Stimulated activated CD4-positive, alpha-beta T cell treated with anti-CD3 and anti-CD28 coated beads, Interleukin-2, amount 100 ng/mL, for 4 hours (primary cell): ENCODE data around the gene FAM163B.

ENCODE experiments used
- DNase-seq: peaks from one replicate; pipeline ENCODE4 v3.0.0-alpha.2; 2020; ENCODE audit warnings: low read depth

The FAM163B gene

GRCh38 chr9:133543772-133544467 is 65.3 kb downstream of the FAM163B start:
- no peak for DNase-seq

GRCh38 chr9:133542002-133542401 is 67.2 kb downstream of the FAM163B start:
- DNase-seq, result no peak

- DNase-seq, result no peak
Measured at GRCh38 chr9:133540698-133541025, 68.5 kb downstream of the FAM163B start.

- DNase-seq, result no peak
Measured at GRCh38 chr9:133539991-133540697, 69.0 kb downstream of the FAM163B start.

- no peak for DNase-seq
Measured at GRCh38 chr9:133538851-133539833, 70.0 kb downstream of the FAM163B start.

GRCh38 chr9:133538176-133538575 is 71.0 kb downstream of the FAM163B start:
- no peak for DNase-seq

GRCh38 chr9:133537257-133537656 is 71.9 kb downstream of the FAM163B start:
- no peak for DNase-seq

- no peak for DNase-seq
Measured at GRCh38 chr9:133536536-133536935, 72.7 kb downstream of the FAM163B start.

- DNase-seq, result no peak
Measured at GRCh38 chr9:133536080-133536479, 73.1 kb downstream of the FAM163B start.

- no peak for DNase-seq
Measured at GRCh38 chr9:133535306-133535877, 73.8 kb downstream of the FAM163B start.

- peak; percentile 76 for DNase-seq
Measured at GRCh38 chr9:133534346-133535291, 74.6 kb downstream of the FAM163B start, which contains the start of gene ADAMTSL2. Gene ADAMTSL2, plus strand, starts transcription at chr9:133534704. Its CDS starts 2,009 bp downstream, at chr9:133536713.

- no peak for DNase-seq
Measured at GRCh38 chr9:133533857-133534256, 75.3 kb downstream of the FAM163B start.

- peak; percentile 64 for DNase-seq
Measured at GRCh38 chr9:133532937-133533668, 76.1 kb downstream of the FAM163B start.

GRCh38 chr9:133531293-133531692 is 77.9 kb downstream of the FAM163B start:
- no peak for DNase-seq

GRCh38 chr9:133529874-133530273 is 79.3 kb downstream of the FAM163B start:
- DNase-seq, result no peak

- DNase-seq, result no peak
Measured at GRCh38 chr9:133529457-133529856, 79.7 kb downstream of the FAM163B start.

- DNase-seq, result no peak
Measured at GRCh38 chr9:133528876-133529241, 80.3 kb downstream of the FAM163B start.

GRCh38 chr9:133528001-133528875 is 81.0 kb downstream of the FAM163B start:
- no peak for DNase-seq

- DNase-seq, result no peak
Measured at GRCh38 chr9:133527444-133527920, 81.7 kb downstream of the FAM163B start.
